ENCODE data around the gene FXR2.

Gene FXR2

DNA sequence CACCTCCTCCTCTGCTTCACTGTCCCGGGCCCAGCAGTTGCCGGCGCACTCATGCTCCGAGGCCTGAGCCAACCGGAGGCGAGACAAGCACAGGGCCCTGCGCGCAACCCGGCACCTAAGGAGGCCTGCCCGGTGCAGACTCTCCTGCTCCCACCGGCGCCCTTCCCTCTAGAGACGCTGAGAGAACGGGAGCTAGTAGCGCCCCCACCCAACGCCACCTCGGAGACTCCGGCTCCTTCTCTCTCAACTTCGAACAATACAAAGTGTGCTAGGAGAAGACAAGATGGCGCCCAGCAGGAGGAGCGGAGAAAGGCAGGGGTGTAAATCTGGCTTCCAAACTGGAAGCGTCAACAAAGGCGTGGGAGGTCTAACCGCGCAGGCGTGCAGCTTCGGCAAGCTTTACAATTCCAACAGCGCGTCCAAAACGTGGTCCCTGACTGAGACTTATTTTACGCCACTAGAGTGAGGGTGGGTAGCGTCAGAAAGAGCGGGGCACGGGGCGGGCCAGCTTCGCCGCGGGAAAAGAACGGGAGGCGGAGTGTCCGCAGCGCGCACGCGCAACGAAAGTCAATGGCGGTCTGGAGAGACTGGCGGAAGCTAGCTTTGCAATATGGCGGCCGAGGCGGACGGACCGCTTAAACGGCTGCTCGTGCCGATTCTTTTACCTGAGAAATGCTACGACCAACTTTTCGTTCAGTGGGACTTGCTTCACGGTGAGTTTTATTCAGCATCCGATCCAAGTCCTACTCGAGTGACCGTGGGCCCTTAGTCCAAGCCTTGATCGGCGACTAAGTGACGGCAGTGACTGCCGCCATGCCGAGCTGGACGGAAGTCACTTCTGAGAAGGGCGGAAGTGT, 31.2 kb downstream of the FXR2 start, which contains the start of gene MPDU1:
Gene MPDU1 (plus strand): TSS at position 600 of the 857 bp plus-strand sequence. CDS start 11 bp downstream, at position 611.
- ChIA-PET CTCF (no interaction called here), POLR2A (interaction anchor here (0.9 to 3.4 kb wide), 17 partner anchors 10 to 293 kb away, joined by 3 to 49 read pairs (median 9); partner anchors contain the start of genes ATP1B2, FXR2, NEURL4 and SAT2)
- peak; percentile 90 for DNase-seq (ENCODE audit: extremely low spot score)
- TF ChIP-seq ARNT (IDR thresholded peaks at IDR 0.05): no peak
- TF ChIP-seq HDGF (IDR thresholded peaks at IDR 0.05; ENCODE audit: borderline replicate concordance): no peak
- TF ChIP-seq CTBP1 (IDR thresholded peaks at IDR 0.05; ENCODE audit: borderline replicate concordance): no peak
- TF ChIP-seq NFRKB (IDR thresholded peaks at IDR 0.05): peak; percentile 97
- no peak for TF ChIP-seq ZNF384 (IDR thresholded peaks at IDR 0.05)
- TF ChIP-seq SUZ12 (IDR thresholded peaks at IDR 0.05): no peak
- TF ChIP-seq, protein P1, sequence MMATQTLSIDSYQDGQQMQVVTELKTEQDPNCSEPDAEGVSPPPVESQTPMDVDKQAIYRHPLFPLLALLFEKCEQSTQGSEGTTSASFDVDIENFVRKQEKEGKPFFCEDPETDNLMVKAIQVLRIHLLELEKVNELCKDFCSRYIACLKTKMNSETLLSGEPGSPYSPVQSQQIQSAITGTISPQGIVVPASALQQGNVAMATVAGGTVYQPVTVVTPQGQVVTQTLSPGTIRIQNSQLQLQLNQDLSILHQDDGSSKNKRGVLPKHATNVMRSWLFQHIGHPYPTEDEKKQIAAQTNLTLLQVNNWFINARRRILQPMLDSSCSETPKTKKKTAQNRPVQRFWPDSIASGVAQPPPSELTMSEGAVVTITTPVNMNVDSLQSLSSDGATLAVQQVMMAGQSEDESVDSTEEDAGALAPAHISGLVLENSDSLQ (IDR thresholded peaks at IDR 0.05): peak; percentile 63
- no peak for TF ChIP-seq SP1 (IDR thresholded peaks at IDR 0.05)
- TF ChIP-seq FOXK2 (IDR thresholded peaks at IDR 0.05): no peak
- TF ChIP-seq L3MBTL2 (conservative IDR thresholded peaks at IDR 0.05): peak; percentile 100
- TF ChIP-seq ELF4 (IDR thresholded peaks at IDR 0.05): peak; percentile 95
- no peak for TF ChIP-seq TARDBP (IDR thresholded peaks at IDR 0.05)

GRCh38 chr17:7582396-7583252, 32.1 kb downstream of the FXR2 start:
- ChIA-PET POLR2A (interaction anchor here (1.8 to 3.4 kb wide), 6 partner anchors 9 to 253 kb away, joined by 10 to 49 read pairs (median 27); partner anchors contain the start of genes FXR2, NEURL4, SAT2 and SENP3), CTCF (no interaction called here)
- no peak for DNase-seq (ENCODE audit: extremely low spot score)
- TF ChIP-seq HDGF (IDR thresholded peaks at IDR 0.05; ENCODE audit: borderline replicate concordance) (0 out of 2 replicates have a peak, but pooled peaks have one; percentile 47), TARDBP (IDR thresholded peaks at IDR 0.05) (no peak)

DNA sequence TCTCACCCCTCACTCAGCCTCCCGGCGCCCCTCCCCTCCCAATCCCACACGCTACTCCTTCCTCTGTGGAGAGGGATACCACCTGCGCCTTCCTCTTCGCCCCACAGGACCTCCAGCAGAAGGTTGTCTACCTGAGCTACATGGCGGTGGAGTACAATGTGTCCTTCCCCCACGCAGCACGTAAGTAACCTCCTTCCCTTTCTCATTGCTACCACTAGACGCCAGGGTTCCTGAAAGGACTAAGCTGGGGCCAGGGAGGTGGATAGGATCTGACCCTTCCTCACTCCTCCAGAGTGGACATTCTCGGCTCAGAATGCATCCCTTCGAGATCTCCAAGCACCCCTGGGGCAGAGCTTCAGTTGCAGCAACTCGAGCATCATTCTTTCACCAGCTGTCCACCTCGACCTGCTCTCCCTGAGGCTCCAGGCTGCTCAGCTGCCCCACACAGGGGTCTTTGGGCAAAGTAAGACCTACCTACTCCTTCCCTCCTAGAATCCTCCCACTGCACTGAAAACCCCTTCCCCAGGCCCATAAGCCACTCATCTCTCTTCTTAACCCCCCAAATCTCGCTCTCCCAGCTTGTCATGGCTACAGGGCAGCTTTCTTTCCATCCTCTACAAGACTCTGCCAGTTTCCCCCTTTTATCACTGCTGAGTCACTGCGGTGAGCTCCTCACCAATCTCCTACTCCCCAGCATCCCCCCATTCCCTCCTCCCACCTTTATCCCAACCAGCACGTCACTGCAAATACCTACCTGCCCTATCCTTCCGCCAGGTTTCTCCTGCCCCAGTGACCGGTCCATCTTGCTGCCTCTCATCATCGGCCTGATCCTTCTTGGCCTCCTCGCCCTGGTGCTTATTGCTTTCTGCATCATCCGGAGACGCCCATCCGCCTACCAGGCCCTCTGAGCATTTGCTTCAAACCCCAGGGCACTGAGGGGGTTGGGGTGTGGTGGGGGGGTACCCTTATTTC, 33.8 kb downstream of the FXR2 start:
- ChIA-PET CTCF (interaction anchor here (0.7 to 1.5 kb wide), 2 partner anchors 20 to 106 kb away, joined by 3 to 4 read pairs; partner anchors contain the start of genes SENP3 and TP53), POLR2A (interaction anchor here (1.4 to 2.6 kb wide), 4 partner anchors 9 to 107 kb away, joined by 4 to 16 read pairs (median 8); partner anchors contain the start of genes TP53 and WRAP53)
- DNase-seq (ENCODE audit: extremely low spot score): no peak
- TF ChIP-seq L3MBTL2 (conservative IDR thresholded peaks at IDR 0.05): no peak
- no peak for TF ChIP-seq CTBP1 (IDR thresholded peaks at IDR 0.05; ENCODE audit: borderline replicate concordance)
- TF ChIP-seq FOXK2 (IDR thresholded peaks at IDR 0.05): no peak
- TF ChIP-seq ZNF384 (IDR thresholded peaks at IDR 0.05): no peak
- TF ChIP-seq ELF4 (IDR thresholded peaks at IDR 0.05): no peak
- TF ChIP-seq LEF1 (IDR thresholded peaks at IDR 0.05; ENCODE audit: borderline replicate concordance): no peak
- TF ChIP-seq SUZ12 (IDR thresholded peaks at IDR 0.05): no peak
- TF ChIP-seq BHLHE40 (IDR thresholded peaks at IDR 0.05; ENCODE audit: borderline replicate concordance): no peak
- no peak for TF ChIP-seq ARNT (IDR thresholded peaks at IDR 0.05)
- TF ChIP-seq SP1 (IDR thresholded peaks at IDR 0.05): no peak
- no peak for TF ChIP-seq NFRKB (IDR thresholded peaks at IDR 0.05)
- TF ChIP-seq TARDBP (IDR thresholded peaks at IDR 0.05): no peak
- TF ChIP-seq, protein P1 (IDR thresholded peaks at IDR 0.05): no peak
- no peak for TF ChIP-seq FOXA1 (IDR thresholded peaks at IDR 0.05)
- TF ChIP-seq FOXM1 (IDR thresholded peaks at IDR 0.05; ENCODE audit: borderline replicate concordance): no peak
- TF ChIP-seq HDGF (IDR thresholded peaks at IDR 0.05; ENCODE audit: borderline replicate concordance): no peak

- POLR2A ChIA-PET: interaction anchor here (0.7 to 2.6 kb wide), 5 partner anchors 9 to 178 kb away, joined by 3 to 16 read pairs (median 4); partner anchors contain the start of genes SENP3, TP53 and WRAP53
- DNase-seq (ENCODE audit: extremely low spot score): no peak
- CTCF ChIA-PET: interaction anchor here (0.7 to 1.5 kb wide), 2 partner anchors 104 to 107 kb away, joined by 4 read pairs; partner anchors contain the start of gene TP53
- no peak for TF ChIP-seq TARDBP (IDR thresholded peaks at IDR 0.05)
- TF ChIP-seq, protein P1 (IDR thresholded peaks at IDR 0.05): peak; percentile 42; the same call in 1 of the 2 replicates
Observed at GRCh38 chr17:7579834-7580603, 34.7 kb downstream of the FXR2 start.
